Activated naive CD8-positive, alpha-beta T cell treated with anti-CD3 and anti-CD28 coated beads for 36 hours (primary cell): ENCODE measurements around the gene NCAM1. TPM values are rescaled to one million over a fixed set of nuclear protein-coding genes. Genes with fewer than 3 reads are reported as not detected.
A peak's percentile ranks its signal among the peaks of the same experiment; 100 is the strongest.
"Not testable (repeated sequence)": the region's sequence is repeated elsewhere in the genome, so short reads cannot be mapped to it uniquely, and the experiment has no call there.

Experiments used
- DNase-seq: peaks from one replicate; pipeline ENCODE4 v3.0.0; 2021
- H3K27ac Mint-ChIP-seq: one replicate; pipeline ENCODE4 v1.8.0; 2022; ENCODE audit warnings: mild to moderate bottlenecking, moderate library complexity, mixed read lengths
- H3K27me3 Mint-ChIP-seq: one replicate; pipeline ENCODE4 v1.8.0; 2022; ENCODE audit warnings: mild to moderate bottlenecking, mixed read lengths
- H3K36me3 Mint-ChIP-seq: one replicate; pipeline ENCODE4 v1.8.0; 2021; ENCODE audit warnings: mild to moderate bottlenecking, mixed read lengths
- H3K4me1 Mint-ChIP-seq: one replicate; pipeline ENCODE4 v1.8.0; 2021; ENCODE audit warnings: mixed read lengths
- H3K4me3 Mint-ChIP-seq: one replicate; pipeline ENCODE4 v1.8.0; 2022; ENCODE audit warnings: mild to moderate bottlenecking, moderate library complexity, mixed read lengths
- H3K9me3 Mint-ChIP-seq: one replicate; pipeline ENCODE4 v1.8.0; 2022; ENCODE audit warnings: mixed read lengths
- total RNA-seq, 2 experiments: library from RNA; stranded (reverse); gene quantifications; one replicate each; pipeline ENCODE4 v1.2.3, GENCODE V29; 2021

The NCAM1 gene
- under 1 TPM in 1 of 2 experiments, not detected in 1; 0.16 TPM for total RNA-seq

DNA sequence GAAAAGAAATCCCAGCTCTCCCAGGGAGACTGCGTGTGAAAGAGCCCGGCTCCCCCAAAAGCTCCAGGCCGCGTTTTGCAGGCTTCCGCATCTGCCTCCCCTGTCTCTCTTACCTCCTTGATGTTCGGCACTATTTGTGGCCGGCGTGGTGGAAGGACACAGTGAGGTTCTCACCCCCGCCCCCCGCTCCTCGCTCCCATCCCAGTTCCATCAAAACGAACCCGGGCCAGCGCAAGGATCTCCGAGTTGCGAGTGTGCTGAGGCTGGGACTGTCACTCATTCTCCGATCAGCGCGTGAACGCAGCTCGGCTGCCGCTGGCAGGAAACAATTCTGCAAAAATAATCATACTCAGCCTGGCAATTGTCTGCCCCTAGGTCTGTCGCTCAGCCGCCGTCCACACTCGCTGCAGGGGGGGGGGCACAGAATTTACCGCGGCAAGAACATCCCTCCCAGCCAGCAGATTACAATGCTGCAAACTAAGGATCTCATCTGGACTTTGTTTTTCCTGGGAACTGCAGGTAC, at the start of gene NCAM1:
TSS of gene NCAM1 (plus strand) at position 275 of the 523 bp plus-strand sequence.
- peaks cover 3% of the 10 kb centered on the region for H3K36me3 Mint-ChIP-seq
- peaks cover 12% of the 10 kb centered on the region for H3K4me1 Mint-ChIP-seq
- DNase-seq, result peak; percentile 26
- H3K27ac Mint-ChIP-seq, result no peak within 1 kb of the TSS
- H3K27me3 Mint-ChIP-seq, result peaks cover 79% of the 10 kb centered on the region
- H3K9me3 Mint-ChIP-seq, result no peaks in the 10 kb centered on the region
- H3K4me3 Mint-ChIP-seq, result peak within 1 kb of the TSS; percentile 73

DNA sequence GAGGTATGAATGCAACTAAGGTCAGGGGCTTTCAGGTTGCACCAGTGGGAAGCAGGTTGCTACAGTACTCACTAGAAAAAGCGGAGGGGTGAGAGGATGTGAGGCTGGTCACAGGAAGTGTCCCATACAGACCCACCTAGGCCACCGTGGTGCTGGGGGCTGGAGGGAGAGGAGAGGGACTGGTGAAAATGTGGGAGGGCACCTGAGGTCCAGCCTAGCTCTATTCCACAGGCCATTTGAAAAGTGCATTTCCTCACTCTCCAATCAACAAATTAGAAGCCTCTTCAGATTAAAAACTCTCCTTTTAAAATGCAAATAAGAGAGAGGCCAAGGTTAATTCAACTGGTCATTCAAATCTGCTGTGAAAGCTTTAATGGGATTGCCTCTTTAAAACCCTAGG, 38.6 kb upstream of the NCAM1 start:
- no peak overlapping the region for H3K4me3 Mint-ChIP-seq
- H3K4me1 Mint-ChIP-seq, result no peaks in the 10 kb centered on the region
- no peak for DNase-seq
- no peaks in the 10 kb centered on the region for H3K36me3 Mint-ChIP-seq
- no peak overlapping the region for H3K27ac Mint-ChIP-seq
- peaks cover 4% of the 10 kb centered on the region for H3K9me3 Mint-ChIP-seq
- H3K27me3 Mint-ChIP-seq, result peaks cover 15% of the 10 kb centered on the region

DNA sequence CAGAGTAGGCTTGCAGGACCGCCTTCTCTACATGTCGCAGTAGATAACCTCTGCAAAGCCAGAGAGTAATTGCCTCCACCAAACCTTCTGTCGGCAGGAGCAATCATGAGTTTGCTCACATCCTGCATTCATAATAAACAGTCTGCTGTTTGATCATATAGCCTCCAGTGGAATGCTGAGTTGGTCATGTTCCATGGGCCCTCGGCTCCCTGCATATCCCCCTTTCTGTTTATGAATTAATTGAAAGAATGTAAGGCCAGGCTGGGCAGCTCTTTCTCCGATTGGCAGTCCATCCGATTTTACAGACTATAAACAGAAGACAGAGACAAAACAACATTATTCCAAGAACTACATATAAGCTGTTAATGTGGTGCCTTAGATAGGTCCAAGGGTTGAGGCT, 36.4 kb upstream of the NCAM1 start:
- H3K27ac Mint-ChIP-seq, H3K4me3 Mint-ChIP-seq, H3K4me1 Mint-ChIP-seq, DNase-seq, H3K36me3 Mint-ChIP-seq, H3K9me3 Mint-ChIP-seq: not testable (repeated sequence)
- H3K27me3 Mint-ChIP-seq, result peaks cover 15% of the 10 kb centered on the region

DNA sequence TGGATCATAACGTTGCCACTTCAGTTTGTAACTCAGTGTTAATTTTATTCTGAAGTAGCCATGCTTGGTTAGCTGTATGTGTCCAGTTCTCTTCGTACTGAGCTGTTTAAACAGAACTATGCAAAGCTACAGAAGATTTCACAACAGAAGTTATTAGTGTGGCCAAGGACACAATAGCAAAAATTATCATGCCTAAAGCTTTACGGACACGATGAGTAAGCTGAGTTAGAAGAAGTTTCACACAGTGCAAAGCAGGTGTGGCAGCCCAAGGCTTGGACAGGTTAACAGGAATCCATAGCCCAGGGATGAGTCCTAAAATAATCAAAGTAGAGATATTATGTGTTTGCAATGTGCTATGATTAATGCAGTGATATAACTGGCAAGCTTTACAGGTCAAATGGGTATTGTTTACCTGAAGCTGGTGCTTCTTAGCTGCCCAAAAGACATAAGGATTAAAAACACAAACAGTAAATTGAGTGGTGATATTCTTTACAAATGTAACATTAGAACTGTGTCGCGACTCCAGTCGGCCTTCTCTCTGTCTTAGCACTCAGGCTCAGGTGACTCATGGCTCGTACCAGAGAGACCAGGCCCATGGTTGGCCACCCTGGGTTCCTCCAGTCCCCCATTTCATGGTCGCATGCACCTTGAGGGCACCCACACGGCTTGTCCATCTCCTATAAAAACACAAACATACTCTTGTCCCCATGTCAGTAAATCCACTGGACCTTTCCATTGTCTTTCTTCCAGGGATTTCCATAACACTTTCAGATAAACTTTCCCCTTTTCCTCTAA, 35.5 kb upstream of the NCAM1 start:
- no peak overlapping the region for H3K27ac Mint-ChIP-seq
- H3K4me1 Mint-ChIP-seq, result no peaks in the 10 kb centered on the region
- no peak for DNase-seq
- no peaks in the 10 kb centered on the region for H3K36me3 Mint-ChIP-seq
- H3K4me3 Mint-ChIP-seq, result no peak overlapping the region
- peaks cover 15% of the 10 kb centered on the region for H3K27me3 Mint-ChIP-seq
- no peaks in the 10 kb centered on the region for H3K9me3 Mint-ChIP-seq

DNA sequence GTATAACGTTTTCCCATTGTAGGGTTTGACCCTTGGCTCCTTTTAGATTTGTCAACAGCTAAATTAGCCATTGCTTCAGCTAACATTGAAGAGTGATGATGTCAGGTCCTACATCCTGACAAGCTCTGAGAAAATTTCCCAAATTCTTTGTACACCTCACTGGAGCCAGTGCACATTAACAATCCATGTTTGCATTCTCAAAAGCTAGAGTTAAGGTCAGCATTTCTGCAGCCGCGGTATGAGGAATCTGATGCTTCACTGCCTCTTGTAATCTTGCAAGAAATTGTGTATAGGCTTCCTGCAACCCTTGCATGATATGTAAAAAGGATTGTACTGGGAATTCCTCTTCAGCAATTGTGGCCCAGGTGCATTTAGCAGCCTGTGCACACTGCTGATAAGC, 33.1 kb upstream of the NCAM1 start:
- Mint-ChIP-seq H3K4me1 (no peaks in the 10 kb centered on the region), H3K9me3 (no peaks in the 10 kb centered on the region), H3K27me3 (peaks cover 5% of the 10 kb centered on the region), H3K27ac (no peak overlapping the region), H3K36me3 (no peaks in the 10 kb centered on the region), H3K4me3 (no peak overlapping the region)
- no peak for DNase-seq

DNA sequence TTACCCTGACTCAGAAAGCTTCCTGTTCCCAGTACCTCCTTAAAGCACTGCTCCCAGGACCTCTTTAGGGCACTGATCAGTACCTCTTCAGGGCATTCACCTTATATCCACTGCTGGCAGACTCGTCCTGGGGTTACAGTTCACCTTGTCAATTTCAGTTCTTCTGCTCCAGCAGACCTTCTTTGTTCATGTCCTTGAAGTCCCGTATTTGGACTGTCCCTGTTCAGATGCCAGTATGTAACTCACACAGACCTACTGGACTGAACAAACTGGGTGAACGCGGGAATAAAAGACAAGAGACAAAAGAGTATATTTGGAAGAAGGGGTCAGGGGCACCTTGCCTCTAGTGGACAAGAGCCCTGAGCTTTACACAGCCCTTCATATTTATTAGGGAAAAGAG, 31.8 kb upstream of the NCAM1 start:
- DNase-seq, result no peak
- Mint-ChIP-seq H3K27ac (no peak overlapping the region), H3K4me3 (no peak overlapping the region), H3K4me1 (no peaks in the 10 kb centered on the region), H3K9me3 (no peaks in the 10 kb centered on the region), H3K36me3 (no peaks in the 10 kb centered on the region), H3K27me3 (peaks cover 9% of the 10 kb centered on the region)

DNA sequence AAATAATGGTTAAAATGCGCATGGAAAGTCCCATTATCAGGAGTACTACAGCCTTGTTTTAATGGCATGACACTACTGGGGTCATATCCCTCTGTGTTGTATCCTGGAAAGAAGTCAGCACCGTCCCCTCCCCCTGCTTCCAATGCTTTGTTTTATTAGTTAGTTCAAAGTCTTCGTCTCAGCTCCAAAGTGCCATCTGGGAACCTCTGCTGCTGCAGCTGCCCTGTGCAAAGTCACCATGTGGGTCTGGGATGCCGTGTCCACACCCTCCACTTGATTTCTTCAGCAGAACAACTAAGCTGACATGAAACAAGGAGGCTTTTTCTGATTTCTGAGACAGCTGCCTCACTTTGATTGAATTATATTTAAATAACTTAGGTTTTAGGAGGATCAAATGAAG, 29.5 kb upstream of the NCAM1 start:
- H3K9me3 Mint-ChIP-seq, result no peaks in the 10 kb centered on the region
- no peaks in the 10 kb centered on the region for H3K4me1 Mint-ChIP-seq
- no peaks in the 10 kb centered on the region for H3K36me3 Mint-ChIP-seq

DNA sequence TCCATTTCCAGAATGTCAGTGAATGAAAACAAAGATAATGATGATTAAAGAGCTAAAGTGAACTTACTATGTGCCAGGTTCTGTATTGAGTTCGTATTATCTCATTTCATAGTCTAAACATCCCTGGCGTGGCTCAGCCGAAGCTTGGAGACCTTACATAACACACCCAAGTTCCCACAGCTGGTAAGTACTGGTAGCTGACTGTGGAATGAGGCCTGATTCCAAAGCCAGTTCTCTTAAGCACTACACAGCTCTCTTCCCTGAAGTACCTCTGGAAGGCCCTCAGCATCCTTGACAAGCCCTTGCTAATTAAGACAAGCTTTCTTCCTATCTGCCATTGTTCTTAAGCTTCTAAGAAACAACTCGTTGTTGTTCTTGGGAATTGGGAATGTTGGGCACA, 28.6 kb upstream of the NCAM1 start:
- Mint-ChIP-seq H3K4me1 (no peaks in the 10 kb centered on the region), H3K4me3 (no peak overlapping the region), H3K36me3 (no peaks in the 10 kb centered on the region), H3K9me3 (no peaks in the 10 kb centered on the region), H3K27ac (no peak overlapping the region), H3K27me3 (peaks cover 16% of the 10 kb centered on the region)
- DNase-seq, result no peak

More for the DNA sequence above, 29.5 kb upstream of the NCAM1 start:
- no peak for DNase-seq
- Mint-ChIP-seq H3K27me3 (peaks cover 14% of the 10 kb centered on the region), H3K27ac (no peak overlapping the region), H3K4me3 (no peak overlapping the region)

DNA sequence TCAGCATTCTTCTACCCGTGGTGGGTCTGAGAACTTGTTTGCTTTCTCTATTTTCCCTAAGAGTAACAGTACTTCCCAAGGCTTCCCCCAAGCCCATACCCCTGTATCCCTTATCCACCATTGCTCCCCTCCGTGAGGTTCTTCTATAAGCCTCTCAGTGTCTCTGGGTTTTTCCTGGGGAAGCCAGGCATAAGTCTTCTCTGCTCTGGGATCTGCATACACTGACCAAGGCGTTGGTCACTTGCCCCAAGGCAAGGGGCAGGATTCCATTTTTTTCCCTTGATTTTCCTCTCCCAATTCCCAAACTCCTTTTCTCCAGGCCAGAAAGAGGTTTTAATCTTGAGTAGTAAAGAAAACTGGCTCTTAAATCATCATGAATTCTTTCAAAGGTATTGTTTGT, 27.2 kb upstream of the NCAM1 start:
- peaks cover 22% of the 10 kb centered on the region for H3K27me3 Mint-ChIP-seq
- no peaks in the 10 kb centered on the region for H3K9me3 Mint-ChIP-seq
- no peaks in the 10 kb centered on the region for H3K36me3 Mint-ChIP-seq
- H3K27ac Mint-ChIP-seq, result no peak overlapping the region
- DNase-seq, result no peak
- H3K4me3 Mint-ChIP-seq, result no peak overlapping the region
- H3K4me1 Mint-ChIP-seq, result no peaks in the 10 kb centered on the region

DNA sequence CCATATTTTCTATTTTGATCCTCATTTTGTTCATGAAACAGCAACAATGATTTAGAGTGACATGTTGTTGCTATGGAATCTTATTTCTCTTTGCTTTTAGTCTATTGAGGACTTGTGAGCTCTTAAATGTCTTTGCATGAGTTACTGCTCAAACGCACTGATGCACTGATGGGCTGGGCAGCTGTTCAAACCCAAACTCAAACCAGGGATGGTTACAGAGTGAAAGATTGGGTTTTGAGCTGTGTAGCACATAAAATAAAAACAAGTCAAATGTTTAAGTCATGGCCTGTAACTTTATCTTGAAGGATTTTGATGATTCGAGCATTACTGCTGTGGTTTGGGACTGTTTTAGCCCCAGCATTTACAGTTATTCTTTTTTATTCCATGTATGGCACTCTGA, 20.1 kb upstream of the NCAM1 start:
- H3K36me3 Mint-ChIP-seq, result no peaks in the 10 kb centered on the region
- H3K9me3 Mint-ChIP-seq, result no peaks in the 10 kb centered on the region
- H3K4me1 Mint-ChIP-seq, result no peaks in the 10 kb centered on the region
- H3K4me3 Mint-ChIP-seq, result no peak overlapping the region
- H3K27me3 Mint-ChIP-seq, result peaks cover 22% of the 10 kb centered on the region
- DNase-seq, result no peak
- H3K27ac Mint-ChIP-seq, result no peak overlapping the region

DNA sequence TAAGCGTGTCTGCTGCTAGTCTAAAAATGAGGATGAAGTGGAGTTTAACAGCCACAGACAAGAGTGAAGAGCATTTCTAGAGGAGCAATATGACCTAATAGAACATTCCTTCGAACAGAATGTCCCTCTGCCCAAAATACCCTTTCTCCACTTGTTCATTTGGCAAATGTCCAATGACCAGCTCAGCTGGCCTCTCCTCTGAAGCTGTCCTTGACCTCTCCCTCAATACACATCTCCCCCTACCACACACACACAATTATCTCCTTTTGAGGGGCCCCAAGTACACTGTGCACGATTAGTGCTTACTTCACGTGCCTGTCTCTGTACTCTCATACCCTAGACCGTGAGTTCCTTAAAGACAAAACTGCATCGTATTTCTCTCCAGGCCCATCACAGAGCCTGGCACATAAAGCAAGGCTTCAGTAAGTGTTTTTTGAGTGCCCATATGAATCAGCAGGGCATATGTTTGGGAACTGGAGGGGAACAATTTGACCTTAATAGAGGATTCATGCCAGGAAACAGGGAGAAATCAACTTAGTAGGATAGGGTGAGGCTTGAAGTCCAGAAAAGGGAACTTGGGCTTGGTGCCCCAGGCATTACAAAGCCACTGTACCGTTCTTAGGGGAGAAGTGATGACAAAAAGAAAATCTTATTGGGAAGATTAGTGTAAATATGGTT, 18.1 kb upstream of the NCAM1 start:
- no peaks in the 10 kb centered on the region for H3K36me3 Mint-ChIP-seq
- H3K4me1 Mint-ChIP-seq, result no peaks in the 10 kb centered on the region
- H3K27me3 Mint-ChIP-seq, result peaks cover 14% of the 10 kb centered on the region
- DNase-seq, result no peak
- H3K4me3 Mint-ChIP-seq, result no peak overlapping the region
- H3K27ac Mint-ChIP-seq, result no peak overlapping the region
- no peaks in the 10 kb centered on the region for H3K9me3 Mint-ChIP-seq

DNA sequence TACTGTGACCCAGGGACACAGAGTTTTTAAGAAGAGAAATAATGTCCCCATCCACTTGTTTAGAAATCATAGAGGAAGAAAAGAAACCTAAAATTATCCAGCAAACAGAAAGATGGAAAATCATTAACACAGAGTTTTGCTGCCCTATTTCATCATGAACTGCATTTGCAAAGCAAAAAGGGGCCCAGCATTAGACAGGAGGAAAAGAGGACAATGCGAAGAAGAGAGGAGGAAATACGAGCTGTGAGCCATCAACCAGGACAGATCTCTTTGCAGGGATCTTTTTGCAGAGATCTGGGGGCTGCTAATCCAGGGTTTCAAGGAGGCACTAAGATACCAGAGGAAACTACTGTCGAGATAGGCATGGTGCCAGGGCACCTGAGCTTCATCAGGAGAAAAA, 14.4 kb upstream of the NCAM1 start:
- Mint-ChIP-seq H3K4me3 (no peak overlapping the region), H3K27ac (no peak overlapping the region), H3K4me1 (no peaks in the 10 kb centered on the region), H3K9me3 (no peaks in the 10 kb centered on the region), H3K27me3 (peaks cover 13% of the 10 kb centered on the region), H3K36me3 (no peaks in the 10 kb centered on the region)
- DNase-seq, result no peak

DNA sequence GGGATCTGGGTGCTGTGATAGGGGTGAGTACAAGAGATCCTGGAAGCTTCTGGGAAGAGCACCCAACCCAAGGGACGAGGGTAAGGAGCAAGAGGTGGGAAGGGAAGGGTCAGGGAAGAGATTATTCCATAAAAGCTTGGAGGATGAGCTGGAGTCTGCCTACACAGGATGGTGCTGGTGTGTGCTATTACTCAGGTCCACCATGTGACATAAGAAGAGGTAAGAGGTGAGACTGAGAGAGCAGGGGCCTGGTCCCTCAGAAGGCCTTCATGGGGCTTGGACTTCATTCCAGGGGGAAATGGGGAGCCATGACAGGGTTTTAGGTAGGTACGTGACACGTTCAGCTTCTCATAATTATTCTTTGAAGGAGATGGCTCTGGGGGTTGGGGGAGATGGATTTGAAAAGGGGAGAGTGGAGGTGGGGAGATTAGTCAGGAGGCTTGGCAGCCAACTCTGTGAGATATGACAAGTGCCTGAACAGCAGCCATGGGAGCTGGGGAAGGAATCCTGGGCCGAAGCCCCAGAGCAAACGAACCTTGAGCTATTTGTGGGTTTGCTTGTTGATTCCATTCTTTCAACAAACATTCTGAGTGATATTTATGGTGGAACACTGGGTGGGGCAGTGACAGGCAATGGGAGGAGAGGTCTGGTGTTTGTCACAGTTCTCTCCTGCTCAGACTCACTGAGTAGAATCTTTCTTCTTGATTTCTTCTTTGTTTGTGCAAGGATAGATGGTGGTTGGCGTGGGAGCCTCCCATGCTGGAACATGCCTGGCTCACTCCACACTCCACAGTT, 11.2 kb upstream of the NCAM1 start:
- Mint-ChIP-seq H3K4me1 (no peaks in the 10 kb centered on the region), H3K27me3 (peaks cover 26% of the 10 kb centered on the region), H3K27ac (no peak overlapping the region), H3K36me3 (no peaks in the 10 kb centered on the region), H3K4me3 (no peak overlapping the region), H3K9me3 (peaks cover 2% of the 10 kb centered on the region)
- no peak for DNase-seq

DNA sequence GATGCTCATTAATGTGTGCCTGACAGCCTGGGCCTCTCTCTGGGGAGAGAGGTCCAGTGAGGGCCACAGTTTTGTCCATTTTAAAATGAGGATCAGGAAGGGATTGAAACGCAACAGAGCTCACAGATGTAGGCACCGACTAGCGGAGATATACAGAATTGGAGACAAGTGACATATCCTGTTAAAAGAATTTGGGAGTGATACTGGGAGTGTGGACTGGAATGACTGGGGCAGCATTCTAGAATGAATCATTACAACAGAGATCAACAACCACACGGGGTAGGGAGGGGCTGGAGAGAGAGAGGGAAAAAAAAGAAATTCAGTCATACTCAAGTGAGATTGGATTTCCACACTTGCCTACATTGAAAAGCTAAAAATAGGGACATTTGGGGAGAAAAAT, 2.5 kb upstream of the NCAM1 start:
- peaks cover 1% of the 10 kb centered on the region for H3K9me3 Mint-ChIP-seq
- H3K4me1 Mint-ChIP-seq, result peaks cover 12% of the 10 kb centered on the region
- H3K36me3 Mint-ChIP-seq, result peaks cover 3% of the 10 kb centered on the region
- H3K4me3 Mint-ChIP-seq, result no peak overlapping the region
- no peak overlapping the region for H3K27ac Mint-ChIP-seq
- H3K27me3 Mint-ChIP-seq, result peaks cover 65% of the 10 kb centered on the region
- no peak for DNase-seq
